Amniotic epithelial cell (primary cell): ENCODE data around the gene GNAI3.

ENCODE experiments used
- DNase-seq: peaks from one replicate; pipeline ENCODE4 v3.0.0-alpha.2; 2010; ENCODE audit warnings: low read depth

GNAI3 gene

GRCh38 chr1:109548321-109549267, at the start of gene GNAI3:
TSS of gene GNAI3 (plus strand) at chr1:109548615. CDS start at chr1:109548721, 106 bp downstream.
- DNase-seq, result peak; percentile 94

- DNase-seq, result no peak
These were observed 49.3 kb upstream of the GNAI3 start for GRCh38 chr1:109499081-109499480.

- peak; percentile 46 for DNase-seq
These were observed 48.5 kb upstream of the GNAI3 start for GRCh38 chr1:109499661-109500536.

GRCh38 chr1:109500941-109501381, 47.5 kb upstream of the GNAI3 start:
- peak; percentile 29 for DNase-seq

GRCh38 chr1:109501644-109502363, 46.6 kb upstream of the GNAI3 start:
- DNase-seq, result no peak

GRCh38 chr1:109502364-109502851, 46.0 kb upstream of the GNAI3 start:
- no peak for DNase-seq

- no peak for DNase-seq
These were observed 44.5 kb upstream of the GNAI3 start for GRCh38 chr1:109503935-109504334.

GRCh38 chr1:109504974-109505373, 43.4 kb upstream of the GNAI3 start:
- DNase-seq, result no peak

GRCh38 chr1:109508001-109508872, 40.2 kb upstream of the GNAI3 start:
- DNase-seq, result no peak

GRCh38 chr1:109508873-109509175, 39.6 kb upstream of the GNAI3 start:
- no peak for DNase-seq

- no peak for DNase-seq
These were observed 39.0 kb upstream of the GNAI3 start, which contains the start of gene AMIGO1 for GRCh38 chr1:109509176-109510134. TSS of gene AMIGO1 (minus strand) at chr1:109509727. CDS start at chr1:109508912, 815 bp downstream.

- no peak for DNase-seq
These were observed 35.2 kb upstream of the GNAI3 start for GRCh38 chr1:109513110-109513710.

- DNase-seq, result no peak
These were observed 33.6 kb upstream of the GNAI3 start for GRCh38 chr1:109514846-109515245.

- no peak for DNase-seq
These were observed 31.5 kb upstream of the GNAI3 start for GRCh38 chr1:109516872-109517271.

- DNase-seq, result no peak
These were observed 31.1 kb upstream of the GNAI3 start for GRCh38 chr1:109517337-109517736.

GRCh38 chr1:109521002-109521951, 27.1 kb upstream of the GNAI3 start:
- no peak for DNase-seq

GRCh38 chr1:109522026-109522425, 26.4 kb upstream of the GNAI3 start:
- no peak for DNase-seq

GRCh38 chr1:109523706-109524105, 24.7 kb upstream of the GNAI3 start:
- no peak for DNase-seq
